Neutrophil (primary cell): Measurements from ENCODE around the gene PRDM16.
"Not testable (repeated sequence)": the region's sequence is repeated elsewhere in the genome, so short reads cannot be mapped to it uniquely, and the experiment has no call there.

Experiments
- H3K27ac ChIP-seq: fragments of 200-600 bp; sonication (generic); 2 replicates; pipeline ENCODE4 v1.5.1; 2016; ENCODE audit warnings: mild to moderate bottlenecking, moderate library complexity
- H3K27me3 ChIP-seq: fragments of 200-600 bp; sonication (generic); 2 replicates; pipeline ENCODE4 v1.6.0; 2016; ENCODE audit warnings: mild to moderate bottlenecking
- H3K36me3 ChIP-seq: fragments of 200-600 bp; sonication (generic); 2 replicates; pipeline ENCODE4 v1.5.1; 2017
- H3K4me1 ChIP-seq, 2 experiments: fragments of 200-600 bp in 1 of 2; sonication (generic) in 1 of 2; 1 replicate in 1 of 2; 2 replicates in 1 of 2; pipeline versions ENCODE4 v1.5.1 to v1.6.1; 2013 to 2016; ENCODE audit warnings: low read depth in 1 of 2, low read length in 1 of 2, mild to moderate bottlenecking in 1 of 2, moderate library complexity in 1 of 2; ENCODE audit not compliant: control insufficient read depth in 1 of 2, insufficient read depth in 1 of 2
- H3K4me3 ChIP-seq, 2 experiments: fragments of 200-600 bp in 1 of 2; sonication (generic) in 1 of 2; 1 replicate in 1 of 2; 2 replicates in 1 of 2; pipeline ENCODE4 v1.5.1; 2013 to 2016; ENCODE audit warnings: low read depth in 1 of 2, low read length in 1 of 2, mild to moderate bottlenecking in 1 of 2, moderate library complexity in 1 of 2
- H3K9me3 ChIP-seq: fragments of 200-600 bp; sonication (generic); 2 replicates; pipeline ENCODE4 v1.5.1; 2016
- CTCF ChIP-seq: fragments of 200-600 bp; sonication (generic); IDR thresholded peaks from 2 replicates; pipeline ENCODE4 v1.5.1; 2016; ENCODE audit warnings: antibody characterized with exemption

The PRDM16 gene

GRCh38 chr1:3282656-3283430, 213.8 kb downstream of the PRDM16 start:
- no peak overlapping the region for H3K27ac ChIP-seq
- H3K9me3 ChIP-seq, result no peaks in the 10 kb centered on the region
- TF ChIP-seq CTCF, result no peak
- H3K4me1 ChIP-seq, result no peaks in the 10 kb centered on the region
- H3K27me3 ChIP-seq, result peaks cover 4% of the 10 kb centered on the region
- no peak overlapping the region for H3K4me3 ChIP-seq
- H3K36me3 ChIP-seq, result no peaks in the 10 kb centered on the region

GRCh38 chr1:3283849-3284248, 214.8 kb downstream of the PRDM16 start:
- H3K27ac ChIP-seq, result no peak overlapping the region
- no peak overlapping the region for H3K4me3 ChIP-seq
- no peaks in the 10 kb centered on the region for H3K36me3 ChIP-seq
- H3K4me1 ChIP-seq, result no peaks in the 10 kb centered on the region
- H3K9me3 ChIP-seq, result no peaks in the 10 kb centered on the region
- TF ChIP-seq CTCF, result no peak
- H3K27me3 ChIP-seq, result peaks cover 4% of the 10 kb centered on the region

GRCh38 chr1:3284691-3285090, 215.7 kb downstream of the PRDM16 start:
- Histone ChIP-seq H3K4me1 (no peaks in the 10 kb centered on the region), H3K27ac (no peak overlapping the region), H3K4me3 (no peak overlapping the region), H3K9me3 (no peaks in the 10 kb centered on the region), H3K27me3 (peaks cover 4% of the 10 kb centered on the region), H3K36me3 (no peaks in the 10 kb centered on the region)
- no peak for TF ChIP-seq CTCF

- peaks cover 4% of the 10 kb centered on the region for H3K27me3 ChIP-seq
- no peaks in the 10 kb centered on the region for H3K36me3 ChIP-seq
- H3K4me1 ChIP-seq, result no peaks in the 10 kb centered on the region
- H3K27ac ChIP-seq, result no peak overlapping the region
- no peak for TF ChIP-seq CTCF
- no peak overlapping the region for H3K4me3 ChIP-seq
- H3K9me3 ChIP-seq, result no peaks in the 10 kb centered on the region
These were observed 216.2 kb downstream of the PRDM16 start for GRCh38 chr1:3285106-3285740.

GRCh38 chr1:3287095-3287494, 218.1 kb downstream of the PRDM16 start:
- not testable (repeated sequence) for H3K9me3 ChIP-seq, H3K4me1 ChIP-seq, H3K27me3 ChIP-seq, H3K27ac ChIP-seq, H3K4me3 ChIP-seq, H3K36me3 ChIP-seq

GRCh38 chr1:3287656-3288160, 218.7 kb downstream of the PRDM16 start:
- peaks cover 4% of the 10 kb centered on the region for H3K27me3 ChIP-seq

More at GRCh38 chr1:3287656-3288160, 218.7 kb downstream of the PRDM16 start:
- Histone ChIP-seq H3K27ac (no peak overlapping the region), H3K4me1 (no peaks in the 10 kb centered on the region), H3K9me3 (no peaks in the 10 kb centered on the region), H3K4me3 (no peak overlapping the region), H3K36me3 (no peaks in the 10 kb centered on the region)
- no peak for TF ChIP-seq CTCF
